Esophagus (tissue), 2 donors: Measurements from ENCODE around the gene PDE1A. TPM values are rescaled to one million over a fixed set of nuclear protein-coding genes. Genes with fewer than 3 reads are reported as not detected.

Experiments
- H3K27ac ChIP-seq, 2 donors: one replicate each; pipeline ENCODE4 v1.5.1; 2013; ENCODE audit warnings: low read depth in 2 of 2, mild to moderate bottlenecking in 2 of 2, inconsistent platforms in 1 of 2, low read length in 1 of 2, moderate library complexity in 1 of 2
- H3K27me3 ChIP-seq, 2 donors: one replicate each; pipeline ENCODE4 v1.6.1; 2013; ENCODE audit warnings: low read length in 2 of 2, control low read depth in 1 of 2, mild to moderate bottlenecking in 1 of 2; ENCODE audit not compliant: insufficient read depth in 2 of 2, control insufficient read depth in 1 of 2
- H3K36me3 ChIP-seq, 2 donors: one replicate each; pipeline ENCODE4 v1.6.1; 2013; ENCODE audit warnings: low read length in 1 of 2; ENCODE audit not compliant: control insufficient read depth in 2 of 2, insufficient read depth in 2 of 2
- H3K4me1 ChIP-seq, 2 donors: one replicate each; pipeline ENCODE4 v1.6.1; 2013; ENCODE audit warnings: low read length in 1 of 2; ENCODE audit not compliant: control insufficient read depth in 2 of 2, insufficient read depth in 2 of 2
- H3K4me3 ChIP-seq, 2 donors: one replicate each; pipeline ENCODE4 v1.5.1; 2013; ENCODE audit warnings: low read length in 2 of 2, mild to moderate bottlenecking in 2 of 2, low read depth in 1 of 2, moderate library complexity in 1 of 2
- H3K9me3 ChIP-seq, 2 donors: one replicate each; pipeline ENCODE4 v1.6.1; 2013; ENCODE audit warnings: mild to moderate bottlenecking in 2 of 2, low read depth in 1 of 2, low read length in 1 of 2, moderate library complexity in 1 of 2; ENCODE audit not compliant: control insufficient read depth in 2 of 2, insufficient read depth in 1 of 2
- WGBS, 2 donors: extraction: QIAGEN DNeasy Blood & Tissue Kit; methylation state at CpG; one replicate each; pipeline ENCODE4 v1.1.7; 2013; 5-methylcytosine and 5-hydroxymethylcytosine counted together
- polyA plus RNA-seq, 2 donors: library from polyadenylated mRNA; stranded (reverse); fragments of 200-250 nt; gene quantifications; one replicate each; pipeline ENCODE4 v1.2.3, GENCODE V29; 2013
- donor health status: healthy with polysubstance abuse.
- donor health status: Bipolar disorder and iron deficiency.

Gene PDE1A
- polyA plus RNA-seq, 2 donors = 0.94 to 0.96 TPM

DNA sequence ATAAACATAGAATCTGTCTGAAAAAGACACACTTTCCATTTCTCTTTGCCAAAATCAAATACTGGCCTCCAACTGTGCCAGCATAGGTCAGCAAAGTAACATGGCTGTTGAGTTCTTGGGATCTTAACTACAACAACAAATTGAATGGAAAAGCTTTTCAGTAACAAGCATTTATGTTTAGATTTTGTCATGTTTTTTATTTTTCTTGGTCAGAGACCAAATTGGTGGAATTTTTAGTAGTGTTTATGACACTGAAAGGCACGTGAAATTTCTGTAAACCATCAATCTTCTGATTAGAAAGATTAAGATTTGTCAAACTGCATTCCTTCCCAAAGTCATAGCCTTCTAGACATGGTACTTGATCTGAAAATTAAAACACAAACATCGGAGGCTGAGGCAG is 77.6 kb downstream of the PDE1A start:
- Histone ChIP-seq H3K36me3 (no peaks in the 10 kb centered on the region), H3K27me3 (no peaks in the 10 kb centered on the region), H3K27ac (no peak overlapping the region), H3K4me1 (no peaks in the 10 kb centered on the region), H3K4me3 (no peak overlapping the region), H3K9me3 (no peaks in the 10 kb centered on the region)
- 55 to 57% methylated on average over 2 of the region's 2 CpGs for WGBS, 2 donors

DNA sequence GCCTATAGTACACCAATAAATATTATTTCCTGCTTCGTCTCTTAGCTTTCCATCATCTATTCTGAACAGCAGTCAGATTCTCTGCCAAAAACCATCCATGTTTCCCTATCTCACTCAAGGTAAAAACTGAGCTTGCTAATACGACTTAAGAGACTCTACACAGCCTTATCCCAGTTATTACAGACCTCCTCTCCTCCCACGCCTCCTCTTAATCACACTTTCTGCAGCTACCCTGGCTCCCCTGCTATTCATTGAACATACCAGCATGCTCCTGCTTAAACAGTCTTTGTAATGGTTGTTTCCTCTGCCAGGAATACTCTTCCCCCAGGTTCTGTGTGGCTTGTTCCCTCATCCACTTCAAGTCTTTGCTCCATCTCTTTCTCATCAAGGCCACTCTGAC is 81.5 kb downstream of the PDE1A start:
- H3K9me3 ChIP-seq = no peaks in the 10 kb centered on the region
- H3K27ac ChIP-seq = no peak overlapping the region
- no peak overlapping the region for H3K4me3 ChIP-seq
- no peaks in the 10 kb centered on the region for H3K36me3 ChIP-seq
- no peaks in the 10 kb centered on the region for H3K27me3 ChIP-seq
- no peaks in the 10 kb centered on the region for H3K4me1 ChIP-seq
- WGBS, 2 donors = 75 to 92% methylated on average over 3 of the region's 3 CpGs

DNA sequence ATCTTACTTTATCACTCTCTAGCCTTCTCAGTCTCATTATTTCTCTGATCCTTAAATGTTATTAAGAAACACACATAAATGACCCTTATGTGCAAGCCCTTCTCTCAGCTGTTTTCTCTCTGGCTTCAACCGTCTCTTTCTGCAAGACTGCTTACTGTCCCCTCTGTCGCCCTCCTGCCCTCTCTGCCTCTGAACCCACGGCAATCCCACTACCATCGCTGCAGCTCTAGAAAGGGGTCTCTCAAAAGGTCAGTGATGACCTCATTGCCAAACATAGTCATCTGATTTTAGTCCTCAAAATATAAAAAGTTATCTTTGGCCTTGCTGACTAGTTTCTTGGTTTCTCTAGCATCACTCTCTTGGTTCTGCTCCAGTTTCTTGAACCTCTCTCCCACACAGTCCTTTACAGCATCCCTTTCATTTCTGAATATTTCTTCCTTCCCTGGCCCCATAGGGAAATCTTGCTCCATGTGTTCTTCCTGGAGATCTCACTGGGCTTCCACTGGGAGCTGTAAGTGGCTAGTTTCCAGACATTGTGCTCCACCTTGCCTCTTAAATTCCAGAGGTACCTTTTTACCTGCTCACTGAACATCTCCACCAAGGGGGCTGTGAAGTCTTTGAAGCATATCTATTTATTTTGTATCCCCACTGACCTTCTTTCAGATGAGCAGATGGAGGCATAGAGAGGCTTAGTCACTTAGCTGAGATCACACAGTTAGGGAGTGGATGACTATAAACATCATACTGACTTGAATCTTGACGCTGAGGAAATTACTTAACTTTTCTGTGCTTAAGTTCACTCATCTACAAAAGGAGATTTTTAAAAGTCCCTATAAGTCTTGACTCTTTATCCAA is 96.2 kb downstream of the PDE1A start:
- no peaks in the 10 kb centered on the region for H3K4me1 ChIP-seq
- WGBS, 2 donors = 78 to 86% methylated on average over 5 of the region's 5 CpGs
- H3K27me3 ChIP-seq = no peaks in the 10 kb centered on the region
- H3K9me3 ChIP-seq = no peaks in the 10 kb centered on the region
- no peak overlapping the region for H3K4me3 ChIP-seq
- no peaks in the 10 kb centered on the region for H3K36me3 ChIP-seq
- no peak overlapping the region for H3K27ac ChIP-seq

DNA sequence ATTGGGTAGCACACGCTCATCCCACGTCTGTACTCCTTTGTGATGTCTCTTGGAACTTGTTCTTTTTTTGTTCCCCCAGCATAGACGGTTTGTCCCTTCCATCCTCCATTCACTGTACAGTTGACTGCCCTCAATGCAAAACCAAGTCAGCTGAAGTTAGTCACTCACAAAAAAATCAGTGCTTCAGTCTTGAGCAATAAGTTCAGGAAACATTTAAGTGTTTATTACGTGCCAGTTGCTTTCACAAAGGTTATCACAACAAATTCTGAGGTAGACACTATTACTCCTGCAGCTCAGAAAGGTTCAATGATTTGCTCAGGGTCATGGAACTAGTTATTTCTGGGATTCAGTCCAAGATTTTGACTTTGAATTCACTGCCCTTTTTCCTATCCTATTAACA is 102.2 kb downstream of the PDE1A start:
- 80 to 82% methylated on average over 4 of the region's 4 CpGs for WGBS, 2 donors

DNA sequence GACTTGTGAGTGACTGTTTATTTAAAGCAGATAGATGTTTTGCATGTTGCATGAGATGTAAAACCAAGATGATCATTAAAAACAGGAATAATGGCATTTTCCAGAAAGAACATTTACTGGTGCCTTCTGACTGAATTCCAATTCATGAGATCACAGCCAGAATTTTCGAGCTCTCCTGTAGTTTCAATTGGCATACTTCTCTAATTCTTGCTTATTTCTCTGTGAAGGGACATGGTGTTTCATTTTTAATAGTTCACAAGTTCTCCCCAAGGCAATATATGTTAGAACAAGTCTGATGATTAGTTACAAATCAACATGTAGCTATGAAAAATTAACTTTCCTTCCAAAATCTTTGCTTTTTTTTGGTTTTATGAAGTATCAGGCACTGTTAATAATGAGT is 105.7 kb downstream of the PDE1A start:
- 26 to 32% methylated on average over 1 of the region's 1 CpG for WGBS, 2 donors
- Histone ChIP-seq H3K27me3 (no peaks in the 10 kb centered on the region), H3K4me3 (no peak overlapping the region), H3K4me1 (no peaks in the 10 kb centered on the region), H3K36me3 (no peaks in the 10 kb centered on the region), H3K9me3 (no peaks in the 10 kb centered on the region), H3K27ac (no peak overlapping the region)

More for the DNA sequence above, 102.2 kb downstream of the PDE1A start:
- no peaks in the 10 kb centered on the region for H3K27me3 ChIP-seq
- H3K9me3 ChIP-seq = no peaks in the 10 kb centered on the region
- no peak overlapping the region for H3K4me3 ChIP-seq
- H3K4me1 ChIP-seq = no peaks in the 10 kb centered on the region
- H3K36me3 ChIP-seq = no peaks in the 10 kb centered on the region
- H3K27ac ChIP-seq = no peak overlapping the region

DNA sequence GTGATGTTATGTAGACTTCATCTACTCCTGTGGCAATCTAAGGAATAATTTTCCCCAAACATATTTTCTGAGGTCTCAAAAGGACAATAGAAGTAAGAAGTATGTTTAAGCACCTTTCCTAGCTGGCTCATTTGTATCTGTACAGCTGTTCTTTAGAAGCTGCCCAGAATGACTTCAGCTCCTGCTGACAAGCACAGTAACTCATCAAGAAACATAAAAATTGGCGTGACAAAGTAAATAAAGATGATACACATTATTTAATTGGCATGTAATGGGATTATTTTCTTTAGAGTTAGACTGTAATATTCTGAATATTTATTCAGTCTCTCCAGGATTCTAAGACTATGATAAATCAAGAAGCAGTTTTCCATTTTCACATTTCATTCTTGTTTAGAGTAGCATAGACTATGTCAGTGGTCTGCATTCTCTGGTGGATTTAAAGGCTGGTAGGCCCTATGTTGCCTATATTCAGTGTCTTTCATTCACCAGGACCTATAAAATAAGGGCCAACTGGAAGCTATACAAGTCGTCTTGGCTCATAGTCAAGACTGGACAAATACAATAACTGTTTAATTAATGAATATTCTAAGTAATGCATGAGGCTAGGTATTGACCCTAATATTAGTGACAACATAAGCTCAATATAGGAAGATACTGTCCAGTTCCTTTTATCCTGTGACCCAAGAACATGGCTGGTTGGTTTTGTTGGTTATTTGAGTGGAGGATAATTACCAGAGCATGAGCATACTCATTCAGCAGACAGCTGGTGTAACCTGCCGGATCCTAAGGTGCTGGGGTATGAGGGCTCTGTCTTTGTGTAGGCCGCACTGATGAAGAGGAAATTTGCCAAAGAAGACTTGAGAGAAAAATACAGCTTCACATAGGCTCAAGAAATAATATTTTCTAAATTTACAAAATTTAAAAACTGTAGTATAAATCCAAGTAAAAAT is 107.0 kb downstream of the PDE1A start:
- 68 to 83% methylated on average over 4 of the region's 4 CpGs for WGBS, 2 donors
- Histone ChIP-seq H3K36me3 (no peaks in the 10 kb centered on the region), H3K4me1 (no peaks in the 10 kb centered on the region), H3K9me3 (no peaks in the 10 kb centered on the region), H3K27me3 (no peaks in the 10 kb centered on the region), H3K4me3 (no peak overlapping the region), H3K27ac (no peak overlapping the region)

DNA sequence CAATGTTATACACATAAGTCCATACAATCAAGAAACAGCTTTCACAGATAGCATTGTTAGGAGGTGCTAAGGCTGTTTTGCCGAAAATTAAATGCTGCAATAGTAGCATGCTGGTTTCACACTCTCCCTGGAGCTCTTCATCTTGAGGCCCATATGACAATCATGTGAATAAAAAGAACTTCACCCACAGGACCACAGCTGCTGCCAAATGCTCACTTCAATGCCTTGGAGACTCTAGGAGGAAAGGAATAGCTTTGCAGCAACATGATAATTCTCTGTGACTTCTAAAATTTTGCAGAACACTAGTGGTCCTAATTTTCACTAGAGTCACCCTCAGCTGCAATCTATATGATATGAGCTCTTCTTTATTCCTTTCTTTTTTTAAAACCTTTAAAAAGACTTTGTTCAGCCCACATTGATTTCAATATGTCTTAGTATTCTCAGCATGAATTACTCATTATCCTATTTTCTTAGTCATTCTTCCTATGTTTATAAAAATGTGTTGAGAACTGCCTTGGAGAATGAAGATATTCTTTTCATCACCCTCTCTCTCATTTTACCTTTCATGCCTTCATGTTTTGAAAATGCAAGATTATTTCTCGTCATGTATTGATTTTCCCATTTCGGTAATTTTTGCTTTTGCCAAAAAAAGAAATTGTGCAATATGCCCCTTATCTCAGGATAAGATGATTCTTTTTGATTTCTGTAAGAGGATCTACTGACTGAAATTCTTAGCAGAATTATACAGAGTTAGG is 108.2 kb downstream of the PDE1A start:
- H3K4me3 ChIP-seq = no peak overlapping the region
- H3K27ac ChIP-seq = no peak overlapping the region
- H3K27me3 ChIP-seq = no peaks in the 10 kb centered on the region
- 61 to 71% methylated on average over 3 of the region's 3 CpGs for WGBS, 2 donors
- H3K9me3 ChIP-seq = no peaks in the 10 kb centered on the region
- no peaks in the 10 kb centered on the region for H3K4me1 ChIP-seq
- no peaks in the 10 kb centered on the region for H3K36me3 ChIP-seq

DNA sequence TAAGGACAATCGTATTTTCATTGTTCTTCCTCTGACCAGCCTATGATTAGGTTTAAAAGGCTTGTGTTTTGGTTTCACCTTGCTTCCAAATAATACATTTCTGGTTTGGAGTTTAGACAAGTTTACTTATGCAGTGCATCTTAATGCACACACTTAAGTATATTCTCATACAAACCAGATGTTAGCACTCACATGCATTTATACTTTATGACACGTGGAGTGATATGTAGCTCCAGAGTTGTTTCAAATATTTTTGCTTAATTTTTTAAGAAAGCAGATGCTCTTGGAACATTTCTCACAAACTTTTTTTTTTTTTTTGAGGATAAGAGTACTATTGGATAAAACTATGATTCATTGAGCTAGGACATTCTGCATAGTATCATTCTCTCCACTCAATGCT is 109.9 kb downstream of the PDE1A start:
- H3K36me3 ChIP-seq = no peaks in the 10 kb centered on the region
- no peak overlapping the region for H3K4me3 ChIP-seq
- H3K27me3 ChIP-seq = no peaks in the 10 kb centered on the region
- H3K4me1 ChIP-seq = no peaks in the 10 kb centered on the region
- WGBS, 2 donors = 62% methylated on average over 2 of the region's 2 CpGs
- no peak overlapping the region for H3K27ac ChIP-seq
- H3K9me3 ChIP-seq = no peaks in the 10 kb centered on the region

DNA sequence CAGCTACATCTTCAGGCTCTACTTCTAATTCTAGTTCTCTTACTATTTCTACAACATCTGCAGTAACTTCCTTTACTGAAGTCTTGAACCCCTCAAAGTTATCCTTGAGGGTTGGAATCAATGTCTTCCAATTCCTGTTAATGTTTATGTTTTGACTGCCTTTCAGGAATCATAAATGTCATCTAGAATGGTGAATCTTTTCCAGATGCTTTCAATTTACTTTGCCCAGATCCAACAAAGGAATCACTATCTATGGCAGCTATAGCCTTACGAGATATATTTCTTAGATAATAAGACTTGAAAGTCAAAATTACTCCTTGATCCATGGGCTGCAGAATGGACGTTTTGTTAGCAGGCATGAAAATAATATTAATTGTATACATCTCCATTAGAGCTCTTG is 123.9 kb downstream of the PDE1A start:
- Histone ChIP-seq H3K27ac (no peak overlapping the region), H3K4me1 (no peaks in the 10 kb centered on the region), H3K36me3 (no peaks in the 10 kb centered on the region), H3K9me3 (no peaks in the 10 kb centered on the region), H3K4me3 (no peak overlapping the region), H3K27me3 (no peaks in the 10 kb centered on the region)
- 76 to 80% methylated on average over 2 of the region's 2 CpGs for WGBS, 2 donors
